Measurements from ENCODE around the gene AFAP1. TPM values are rescaled to one million over a fixed set of nuclear protein-coding genes. Genes with fewer than 3 reads are reported as not detected.

Gene AFAP1
- total and polyA plus RNA-seq, 2 of the 8 experiments (the other 6 are each of a cell fraction or from before 2014, with no cell fraction given) = 3.6 to 18.2 TPM

GRCh38 chr4:7775396-7775795 is 164.3 kb downstream of the AFAP1 start:
- Histone ChIP-seq H3K9ac (replicated peaks in 1 of 4; ENCODE audit: extremely low read depth in 1 of 4, low read depth in 3 of 4, low read length in 3 of 4) (no peak overlapping the region), H3K23ac (ENCODE audit: insufficient read length) (no peak overlapping the region), H4K20me1 (replicated peaks in 1 of 2; ENCODE audit: control insufficient read depth in 1 of 2, insufficient read depth in 2 of 2, low read length in 2 of 2) (peaks cover 0 to 2% of the 10 kb centered on the region in 2 experiments), H3K4me3 (ENCODE audit: extremely low read depth in 1 of 4, insufficient read depth in 2 of 4, low read depth in 3 of 4, low read length in 4 of 4) (no peak overlapping the region), H3K56ac (replicated peaks; ENCODE audit: insufficient read length, low read depth, low read length) (no peak overlapping the region), H4K5ac (ENCODE audit: insufficient read length, low read depth, low read length) (no peak overlapping the region), H3K23me2 (ENCODE audit: low read depth, low read length) (no peaks in the 10 kb centered on the region), H3K36me3 (ENCODE audit: control insufficient read depth in 2 of 4, insufficient read depth in 4 of 4, low read length in 3 of 4) (peaks cover 0 to 18% (median 4%) of the 10 kb centered on the region in 4 experiments; a peak in 3 of 8 replicates), H2AK5ac (ENCODE audit: low read depth, low read length) (no peak overlapping the region), H4K91ac (replicated peaks; ENCODE audit: insufficient read length, low read length) (no peak overlapping the region), H3K79me2 (ENCODE audit: control insufficient read depth in 1 of 2, insufficient read depth in 2 of 2, low read length in 2 of 2) (no peaks in the 10 kb centered on the region), H3K9me3 (ENCODE audit: insufficient read depth in 2 of 2, low read depth in 1 of 2, low read length in 1 of 2) (no peaks in the 10 kb centered on the region), H3K27me3 (replicated peaks in 1 of 4; ENCODE audit: control insufficient read depth in 3 of 4, extremely low read depth in 1 of 4, insufficient read depth in 3 of 4, low read length in 3 of 4) (no peaks in the 10 kb centered on the region), H3K79me1 (ENCODE audit: low read depth, low read length) (no peaks in the 10 kb centered on the region; the same call in 1 of the 2 replicates), H3K4me2 (ENCODE audit: insufficient read depth in 1 of 2, low read depth in 2 of 2, low read length in 2 of 2) (no peak overlapping the region), H2BK12ac (ENCODE audit: low read depth, low read length) (no peak overlapping the region), H2BK120ac (replicated peaks; ENCODE audit: low read depth, low read length) (no peak overlapping the region), H3K4me1 (replicated peaks in 1 of 4; ENCODE audit: control insufficient read depth in 3 of 4, insufficient read depth in 4 of 4, low read length in 3 of 4) (peaks cover 0 to 4% (median 1%) of the 10 kb centered on the region in 4 experiments; a peak in 3 of 7 replicates), H3K27ac (ENCODE audit: low read depth, low read length) (no peak overlapping the region), H2BK5ac (ENCODE audit: low read depth, low read length) (no peak overlapping the region), H3K14ac (ENCODE audit: insufficient read length) (no peak overlapping the region), H2AFZ (ENCODE audit: low read length) (no peak overlapping the region), H4K8ac (ENCODE audit: extremely low read depth, insufficient read depth, low read length) (no peak overlapping the region), H2BK20ac (ENCODE audit: low read length) (no peak overlapping the region), H3K18ac (ENCODE audit: extremely low read depth, low read length) (no peak overlapping the region), H3K4ac (replicated peaks; ENCODE audit: insufficient read length, low read depth, low read length) (no peak overlapping the region), H2BK15ac (ENCODE audit: low read length) (no peak overlapping the region)
- FAIRE-seq = no peak
- WGBS, 2 experiments (ENCODE audit: extremely low coverage in 1 of 2, insufficient coverage in 1 of 2, insufficient read length in 1 of 2, insufficient replicate concordance in 2 of 2, low coverage in 1 of 2, low lambda C conversion rate in 2 of 2, missing lambda C conversion rate in 1 of 2) = 90% methylated on average over 9 of the region's 9 CpGs; no CpG with 5 or more reads in 1 of the 2 experiments
- ChIA-PET POLR2A (ENCODE audit: partially characterized antibody) (no interaction called here), CTCF (ENCODE audit: partially characterized antibody) (interaction anchor here (0.6 to 4.0 kb wide), 4 partner anchors 8 to 1117 kb away, joined by 3 to 23 read pairs (median 3); no protein-coding TSS in a partner anchor)
- no peak for DNase-seq (ENCODE audit: low read depth in 1 of 2, low spot score in 2 of 2)
- TF ChIP-seq EGR1 (IDR thresholded peaks at IDR 0.05; ENCODE audit: borderline replicate concordance, low read depth, low read length) (no peak), SIN3A (conservative IDR thresholded peaks at IDR 0.05 in 1 of 2, IDR thresholded peaks at IDR 0.05 in 1 of 2; ENCODE audit: low read depth in 1 of 2, low read length in 2 of 2) (no peak), SIRT6 (IDR thresholded peaks at IDR 0.05; ENCODE audit: low read length) (no peak), POLR2AphosphoS5 (IDR thresholded peaks at IDR 0.05; ENCODE audit: low read depth, low read length) (no peak), CBX8 (IDR thresholded peaks at IDR 0.05; ENCODE audit: borderline replicate concordance, low read depth, low read length) (no peak), KDM4A (IDR thresholded peaks at IDR 0.05; ENCODE audit: low read depth, low read length, severe bottlenecking) (no peak), TBP (IDR thresholded peaks at IDR 0.05; ENCODE audit: low read depth, low read length) (no peak), FOSL1 (IDR thresholded peaks at IDR 0.05; ENCODE audit: insufficient read depth, low read depth, low read length) (no peak), CEBPB (IDR thresholded peaks at IDR 0.05; ENCODE audit: low read depth, low read length) (no peak), GTF2F1 (IDR thresholded peaks at IDR 0.05; ENCODE audit: borderline replicate concordance, low read depth, low read length) (no peak), SP2 (IDR thresholded peaks at IDR 0.05; ENCODE audit: low read length) (no peak)
- TF ChIP-seq, protein P1, sequence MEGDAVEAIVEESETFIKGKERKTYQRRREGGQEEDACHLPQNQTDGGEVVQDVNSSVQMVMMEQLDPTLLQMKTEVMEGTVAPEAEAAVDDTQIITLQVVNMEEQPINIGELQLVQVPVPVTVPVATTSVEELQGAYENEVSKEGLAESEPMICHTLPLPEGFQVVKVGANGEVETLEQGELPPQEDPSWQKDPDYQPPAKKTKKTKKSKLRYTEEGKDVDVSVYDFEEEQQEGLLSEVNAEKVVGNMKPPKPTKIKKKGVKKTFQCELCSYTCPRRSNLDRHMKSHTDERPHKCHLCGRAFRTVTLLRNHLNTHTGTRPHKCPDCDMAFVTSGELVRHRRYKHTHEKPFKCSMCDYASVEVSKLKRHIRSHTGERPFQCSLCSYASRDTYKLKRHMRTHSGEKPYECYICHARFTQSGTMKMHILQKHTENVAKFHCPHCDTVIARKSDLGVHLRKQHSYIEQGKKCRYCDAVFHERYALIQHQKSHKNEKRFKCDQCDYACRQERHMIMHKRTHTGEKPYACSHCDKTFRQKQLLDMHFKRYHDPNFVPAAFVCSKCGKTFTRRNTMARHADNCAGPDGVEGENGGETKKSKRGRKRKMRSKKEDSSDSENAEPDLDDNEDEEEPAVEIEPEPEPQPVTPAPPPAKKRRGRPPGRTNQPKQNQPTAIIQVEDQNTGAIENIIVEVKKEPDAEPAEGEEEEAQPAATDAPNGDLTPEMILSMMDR (IDR thresholded peaks at IDR 0.05; ENCODE audit: control extremely low read depth in 1 of 3, insufficient read depth in 1 of 3, low read depth in 1 of 3, low read length in 3 of 3) = no peak

Data from H1 (cell line).